HG03457 (cell line): Measurements from ENCODE around the gene ITGB3.

ENCODE experiments used
- ATAC-seq: cut with Tn5 transposase; IDR thresholded peaks from one replicate; pipeline ENCODE4 v1.9.1; 2021; ENCODE audit warnings: moderate number of reproducible peaks; ENCODE audit not compliant: unreplicated experiment

ITGB3 gene

DNA sequence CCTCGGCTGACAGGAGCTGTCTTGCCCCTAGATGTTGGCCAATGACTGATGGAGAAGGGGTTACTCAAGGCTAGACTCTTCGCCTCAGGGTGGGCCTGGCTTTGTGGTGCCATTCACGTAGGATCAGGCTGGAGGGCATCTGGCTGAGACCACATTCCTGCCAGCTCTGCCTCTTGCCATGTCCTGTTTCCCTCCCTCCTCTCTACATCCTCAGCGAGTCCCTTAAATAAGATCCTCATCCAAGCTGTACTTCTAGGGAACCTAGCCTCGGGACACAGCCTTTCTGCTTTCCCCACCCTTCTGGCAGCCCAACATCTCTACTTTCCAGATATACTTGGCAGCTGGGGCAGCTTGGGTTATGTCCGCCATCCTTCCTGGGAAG lies 42.2 kb downstream of the ITGB3 start:
- ATAC-seq, result no peak

DNA sequence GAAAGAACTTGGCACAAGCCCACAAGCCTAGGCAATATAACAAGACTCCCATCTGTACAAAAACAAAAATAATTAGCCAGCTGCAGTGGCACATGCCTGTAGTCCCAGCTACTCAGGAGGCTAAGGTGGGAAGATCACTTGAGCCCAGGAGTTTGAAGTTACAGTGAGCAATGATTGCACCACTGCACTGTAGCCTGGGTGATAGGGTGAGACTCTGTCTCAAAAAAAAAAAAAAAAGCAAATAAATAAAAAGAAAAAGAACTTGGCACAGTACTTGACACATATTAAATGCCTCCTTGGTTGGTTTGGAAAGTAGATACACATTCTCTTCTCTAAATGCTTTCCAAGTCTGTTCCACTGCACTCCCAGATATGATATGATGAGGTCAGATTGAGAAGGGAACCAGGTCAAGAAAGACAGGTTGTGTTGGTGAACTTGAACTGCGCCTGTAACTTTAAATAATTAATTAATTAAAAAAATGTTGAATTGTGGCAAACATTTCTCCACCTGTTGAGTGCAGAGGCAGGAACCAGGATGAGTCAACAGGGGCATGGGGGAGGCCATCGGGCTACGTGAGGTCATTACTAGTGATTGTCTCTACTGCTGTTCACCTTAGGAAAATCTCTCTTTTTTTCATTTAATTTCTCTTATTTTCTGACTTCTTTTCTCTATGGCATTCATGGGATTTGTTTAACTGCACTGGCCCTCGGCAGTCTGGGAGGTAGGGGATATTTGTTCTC lies 44.2 kb downstream of the ITGB3 start:
- no peak for ATAC-seq

GRCh38 chr17:47298712-47299111 lies 45.1 kb downstream of the ITGB3 start:
- ATAC-seq, result no peak

DNA sequence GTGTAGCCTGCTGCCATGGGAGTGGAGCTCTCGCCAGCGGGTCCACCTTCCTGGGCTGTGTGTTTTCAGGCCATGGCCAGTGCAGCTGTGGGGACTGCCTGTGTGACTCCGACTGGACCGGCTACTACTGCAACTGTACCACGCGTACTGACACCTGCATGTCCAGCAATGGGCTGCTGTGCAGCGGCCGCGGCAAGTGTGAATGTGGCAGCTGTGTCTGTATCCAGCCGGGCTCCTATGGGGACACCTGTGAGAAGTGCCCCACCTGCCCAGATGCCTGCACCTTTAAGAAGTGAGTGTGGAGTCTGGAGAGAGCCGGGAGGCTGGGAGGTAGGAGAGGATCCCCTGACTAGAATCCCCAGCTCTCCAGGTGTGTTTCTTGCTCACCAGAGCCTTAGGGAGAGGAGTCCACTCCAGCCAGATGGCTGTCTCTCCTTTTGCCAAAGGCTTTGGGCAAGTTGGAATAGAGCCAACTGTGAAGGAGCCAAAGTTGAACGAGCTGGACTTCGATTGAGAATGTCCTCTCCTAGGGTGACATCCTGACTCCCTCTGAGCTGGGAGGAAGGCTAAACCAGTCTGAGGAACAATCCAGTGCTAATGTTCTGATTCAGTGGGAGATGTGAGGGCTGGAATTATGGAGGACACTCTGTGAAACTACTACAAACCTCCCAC lies 45.7 kb downstream of the ITGB3 start:
- ATAC-seq, result no peak

DNA sequence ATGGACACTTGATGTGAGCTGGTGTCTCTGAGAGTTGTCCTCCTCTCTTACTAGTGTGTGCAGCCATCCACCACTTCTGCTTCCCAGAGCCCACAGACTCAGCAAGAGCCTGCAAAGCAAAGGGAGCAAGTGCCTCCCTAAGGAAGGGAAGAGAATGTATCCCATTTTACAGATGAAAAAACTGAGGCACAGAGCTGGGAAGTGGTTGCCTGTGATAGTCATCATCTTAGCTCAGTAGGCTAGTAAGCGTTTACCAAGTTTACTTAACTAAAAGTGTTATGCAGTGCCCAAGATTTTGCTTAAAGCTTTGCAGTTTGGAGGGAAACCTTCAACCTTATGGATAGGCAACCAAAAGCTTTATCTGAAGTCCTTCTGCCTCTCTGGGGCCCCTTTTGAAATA lies 47.1 kb downstream of the ITGB3 start:
- no peak for ATAC-seq

DNA sequence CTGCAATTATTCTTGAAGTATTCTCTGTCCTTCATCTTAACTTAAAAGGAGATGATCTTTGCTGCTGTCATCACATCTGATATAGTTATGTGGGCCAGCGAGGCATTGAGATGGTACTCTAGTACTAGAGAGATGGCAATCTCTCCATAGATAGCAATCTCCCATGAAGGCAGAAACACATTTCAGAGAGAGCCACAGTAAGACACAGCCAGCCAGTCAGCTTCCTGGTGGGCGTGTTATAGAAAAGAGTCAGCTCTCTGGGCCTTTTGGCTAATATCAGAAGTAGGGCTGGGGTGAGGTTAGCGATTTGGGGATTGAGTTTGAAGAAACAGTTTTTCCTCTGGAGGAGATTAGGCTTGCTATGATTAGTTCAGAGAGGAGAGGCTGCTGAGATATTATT lies 47.5 kb downstream of the ITGB3 start:
- no peak for ATAC-seq

DNA sequence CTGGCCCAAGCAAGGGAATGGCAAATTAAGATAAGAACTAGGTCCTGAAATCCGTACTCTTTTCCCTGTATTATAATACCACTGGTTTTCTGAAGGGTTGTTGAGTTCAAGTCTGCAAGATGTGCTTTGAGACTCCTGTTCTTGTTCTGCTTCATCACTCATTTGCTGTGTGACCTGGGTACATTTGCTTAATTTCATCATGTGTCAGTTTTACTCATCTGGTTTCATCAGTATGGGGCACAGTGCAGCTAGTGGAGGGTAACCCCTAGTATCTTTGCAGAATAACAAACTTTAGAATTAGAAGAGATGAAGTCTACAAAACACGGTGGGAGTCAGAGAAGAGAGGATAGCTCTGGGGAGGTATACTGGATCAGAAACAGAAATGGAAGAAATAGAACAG lies 48.2 kb downstream of the ITGB3 start:
- no peak for ATAC-seq

DNA sequence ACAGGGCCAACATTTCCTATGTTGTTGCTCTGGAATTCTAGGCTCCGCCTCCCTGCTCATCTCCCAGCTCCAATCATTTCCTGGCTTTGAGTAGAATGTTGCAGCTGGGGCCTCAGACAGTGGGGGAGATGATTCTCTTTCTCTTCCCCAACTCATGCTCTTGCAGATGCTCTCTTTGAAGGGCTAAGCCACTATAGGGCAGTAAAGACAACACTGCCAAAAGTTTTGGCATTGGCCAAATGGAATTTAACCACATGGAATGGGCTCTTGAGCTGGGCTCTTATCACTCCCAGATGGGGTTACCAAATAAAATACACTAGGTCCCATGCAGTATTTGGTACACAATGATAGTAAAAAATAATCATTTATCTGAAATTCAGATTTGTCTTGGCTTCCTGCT lies 50.6 kb downstream of the ITGB3 start:
- ATAC-seq, result no peak

- no peak for ATAC-seq
Observed at GRCh38 chr17:47305302-47305923, 51.8 kb downstream of the ITGB3 start.

- ATAC-seq, result no peak
Observed at GRCh38 chr17:47310186-47310733, 56.6 kb downstream of the ITGB3 start.

- no peak for ATAC-seq
Observed at GRCh38 chr17:47311420-47311819, 57.8 kb downstream of the ITGB3 start.

DNA sequence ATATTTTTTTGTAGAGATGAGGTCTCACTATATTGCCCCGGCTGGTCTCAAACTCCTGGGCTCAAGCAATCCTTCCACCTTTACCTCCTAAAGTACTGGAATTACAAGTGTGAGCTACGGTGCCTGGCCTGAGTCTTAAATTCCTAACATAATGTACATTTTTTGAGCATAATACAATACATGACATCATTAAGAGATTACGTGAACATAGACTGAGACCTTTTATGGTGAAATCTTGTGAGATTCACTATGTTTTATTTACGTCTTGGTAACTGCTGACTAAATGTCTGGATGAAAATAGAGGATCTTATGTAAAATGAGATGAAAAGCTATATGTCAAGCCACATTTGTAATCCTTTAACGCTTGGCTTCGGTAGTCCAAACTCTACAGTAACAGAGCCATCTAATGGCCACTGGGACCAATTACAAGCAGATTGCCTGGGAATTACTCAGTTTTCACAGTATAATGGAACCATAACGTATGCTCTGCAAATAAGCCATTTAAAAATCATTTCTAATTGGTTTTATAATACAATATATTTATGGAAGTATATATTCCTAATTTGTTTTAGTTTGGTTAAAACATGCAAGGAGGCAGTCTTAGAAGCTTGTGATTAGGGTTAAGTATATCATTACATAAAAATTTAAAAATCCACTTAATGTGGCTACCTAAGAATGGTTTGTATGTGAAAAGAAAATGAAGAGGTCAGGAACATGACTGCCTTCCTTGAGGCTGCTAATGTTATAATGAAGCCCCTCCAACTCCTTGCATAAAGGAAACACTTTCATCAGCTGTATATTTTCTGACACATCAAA lies 62.0 kb downstream of the ITGB3 start:
- no peak for ATAC-seq

GRCh38 chr17:47316311-47316710 lies 62.7 kb downstream of the ITGB3 start:
- no peak for ATAC-seq

GRCh38 chr17:47317119-47317518 lies 63.5 kb downstream of the ITGB3 start:
- ATAC-seq, result no peak

DNA sequence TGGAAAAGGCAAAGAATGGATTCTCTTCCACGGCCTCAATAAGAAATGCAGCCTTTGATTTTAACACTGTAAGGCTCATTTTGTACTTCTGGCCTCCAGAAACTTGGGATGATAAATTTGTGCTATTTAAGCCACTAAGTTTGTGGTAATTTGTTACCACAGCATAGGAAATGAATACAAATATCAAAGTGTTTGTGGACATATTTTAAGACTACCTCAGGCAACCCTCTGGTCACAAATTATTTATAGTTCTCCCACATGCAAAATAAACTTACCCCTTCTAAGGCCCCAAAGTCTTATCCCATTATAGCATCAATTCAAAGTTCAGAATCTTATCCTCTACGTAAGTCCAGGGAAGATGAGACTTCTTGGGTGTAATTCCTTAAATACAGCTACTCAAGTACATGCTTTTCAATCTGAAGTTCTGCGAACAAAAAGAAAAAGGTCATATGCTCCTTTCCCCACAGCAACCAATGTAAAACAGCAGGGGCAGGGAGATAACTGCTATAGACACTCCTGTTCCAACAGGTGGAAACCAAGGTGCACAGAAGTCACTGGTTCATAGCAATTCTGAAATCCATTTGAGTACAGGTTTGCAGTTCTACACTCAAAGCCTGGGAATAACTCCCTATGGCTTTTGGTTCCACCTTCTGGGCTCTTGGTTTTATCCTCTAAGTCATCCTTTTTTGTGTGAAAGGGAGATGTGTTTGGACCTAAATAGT lies 64.7 kb downstream of the ITGB3 start:
- no peak for ATAC-seq

DNA sequence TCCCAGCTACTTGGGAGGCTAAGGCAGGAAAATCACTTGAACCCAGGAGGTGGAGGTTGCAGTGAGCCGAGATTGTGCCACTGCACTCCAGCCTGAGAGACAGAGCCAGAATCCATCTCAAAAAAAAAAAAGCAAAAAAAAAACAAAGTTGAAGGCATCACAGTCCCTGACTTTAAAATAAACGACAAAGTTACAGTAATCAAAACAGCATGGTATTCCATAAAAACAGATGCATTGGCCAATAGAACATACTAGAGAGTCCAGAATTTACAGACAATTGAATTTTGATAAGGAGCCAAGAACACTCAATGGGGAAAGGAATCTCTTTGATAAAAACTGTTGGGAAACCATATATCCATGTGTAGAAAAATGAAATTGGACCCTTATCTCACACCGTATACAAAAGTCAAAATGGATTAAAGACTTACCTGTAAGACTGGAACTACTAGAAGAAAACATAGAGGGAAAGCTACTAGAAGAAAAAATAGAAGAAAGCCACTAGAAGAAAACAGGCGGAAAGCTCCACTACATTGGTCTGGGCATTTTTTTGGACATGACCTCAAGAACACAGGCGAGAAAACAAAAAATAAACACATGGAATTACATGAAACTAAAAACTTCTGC lies 67.4 kb downstream of the ITGB3 start:
- ATAC-seq, result no peak

- peak; percentile 68 for ATAC-seq
Observed at GRCh38 chr17:47323382-47324223, 70.0 kb downstream of the ITGB3 start, which contains the start of gene EFCAB13. Gene EFCAB13, plus strand, starts transcription at chr17:47323955. Its CDS starts 4,399 bp downstream, at chr17:47328354.

GRCh38 chr17:47324224-47325020 lies 70.8 kb downstream of the ITGB3 start:
- ATAC-seq, result peak; percentile 20
